GM23338 (cell line): ENCODE measurements around the gene HNF1A. TPM values are rescaled to one million over a fixed set of nuclear protein-coding genes. Genes with fewer than 3 reads are reported as not detected.

Experiments
- ATAC-seq: fragments of 200-7000 bp; cut with Tn5 transposase; 3 replicates; pipeline ENCODE4 v1.9.1; 2020
- DNase-seq: peaks from one replicate; pipeline ENCODE4 v3.0.0-alpha.2; 2015; ENCODE audit warnings: low spot score
- H2AFZ ChIP-seq: fragments of 200-600 bp; sonication (generic); 2 replicates; pipeline ENCODE4 v1.8.0; 2016; ENCODE audit warnings: antibody characterized with exemption, mild to moderate bottlenecking, moderate library complexity
- H3F3A ChIP-seq: fragments of 200-600 bp; sonication (generic); replicated peaks from 2 replicates; pipeline ENCODE4 v1.8.0; 2017; ENCODE audit warnings: antibody characterized with exemption, mixed run types, low read depth
- H3K27ac ChIP-seq: fragments of 200-600 bp; sonication (generic); 2 replicates; pipeline ENCODE4 v1.6.1; 2016; ENCODE audit warnings: low read depth
- H3K27me3 ChIP-seq: fragments of 200-600 bp; sonication (generic); 2 replicates; pipeline ENCODE4 v1.8.0; 2016; ENCODE audit warnings: mild to moderate bottlenecking, mixed run types, moderate library complexity; ENCODE audit not compliant: insufficient read depth
- H3K36me3 ChIP-seq: fragments of 200-600 bp; sonication (generic); 2 replicates; pipeline ENCODE4 v1.8.0; 2016; ENCODE audit warnings: mild to moderate bottlenecking; ENCODE audit not compliant: insufficient read depth
- H3K4me1 ChIP-seq: fragments of 200-600 bp; sonication (generic); 2 replicates; pipeline ENCODE4 v1.8.0; 2016; ENCODE audit warnings: mild to moderate bottlenecking, moderate library complexity; ENCODE audit not compliant: insufficient read depth
- H3K4me2 ChIP-seq: fragments of 200-600 bp; sonication (generic); 2 replicates; pipeline ENCODE4 v1.7.1; 2017; ENCODE audit warnings: mixed run types
- H3K4me3 ChIP-seq: fragments of 200-600 bp; sonication (generic); 2 replicates; pipeline ENCODE4 v1.6.1; 2016; ENCODE audit warnings: mixed run types
- H3K79me2 ChIP-seq: fragments of 200-600 bp; sonication (generic); replicated peaks from 2 replicates; pipeline ENCODE4 v1.8.0; 2017; ENCODE audit warnings: mild to moderate bottlenecking; ENCODE audit not compliant: insufficient read depth
- H3K9me2 ChIP-seq: fragments of 200-600 bp; sonication (generic); 2 replicates; pipeline ENCODE4 v1.8.0; 2017; ENCODE audit not compliant: insufficient read depth
- H4K20me1 ChIP-seq: fragments of 200-600 bp; sonication (generic); replicated peaks from 2 replicates; pipeline ENCODE4 v1.8.0; 2017; ENCODE audit warnings: mild to moderate bottlenecking; ENCODE audit not compliant: insufficient read depth
- H3K27ac Mint-ChIP-seq: 2 replicates; pipeline ENCODE4 v1.8.0; 2020; ENCODE audit warnings: inconsistent platforms, mild to moderate bottlenecking, moderate library complexity, mixed read lengths
- H3K27me3 Mint-ChIP-seq: 3 replicates; pipeline ENCODE4 v1.8.0; 2022; ENCODE audit warnings: low read depth, mild to moderate bottlenecking, moderate library complexity, mixed read lengths, inconsistent platforms; ENCODE audit not compliant: insufficient read depth, poor library complexity
- H3K36me3 Mint-ChIP-seq: 3 replicates; pipeline ENCODE4 v1.8.0; 2021; ENCODE audit warnings: low read depth, mild to moderate bottlenecking, inconsistent platforms, moderate library complexity, mixed read lengths
- H3K4me1 Mint-ChIP-seq: 3 replicates; pipeline ENCODE4 v1.8.0; 2020; ENCODE audit warnings: mild to moderate bottlenecking, inconsistent platforms, mixed read lengths
- H3K4me3 Mint-ChIP-seq: 3 replicates; pipeline ENCODE4 v1.8.0; 2021; ENCODE audit warnings: moderate library complexity, mild to moderate bottlenecking, inconsistent platforms, mixed read lengths
- H3K9me3 Mint-ChIP-seq: 3 replicates; pipeline ENCODE4 v1.8.0; 2020; ENCODE audit warnings: moderate library complexity, mild to moderate bottlenecking, inconsistent platforms, mixed read lengths
- EZH2 ChIP-seq: fragments of 200-600 bp; sonication (generic); IDR thresholded peaks from one replicate; pipeline ENCODE4 v1.8.0; 2017; ENCODE audit warnings: antibody characterized with exemption, mild to moderate bottlenecking, low read depth; ENCODE audit not compliant: unreplicated experiment
- NANOG ChIP-seq: IDR thresholded peaks from 2 replicates; pipeline ENCODE4 v1.6.1; 2016; ENCODE audit warnings: antibody characterized with exemption, borderline replicate concordance
- REST ChIP-seq: IDR thresholded peaks from one replicate; pipeline ENCODE4 v1.6.1; 2018; ENCODE audit warnings: antibody characterized with exemption; ENCODE audit not compliant: unreplicated experiment
- STAT1 ChIP-seq: IDR thresholded peaks from one replicate; pipeline ENCODE4 v1.6.1; 2016; ENCODE audit warnings: antibody characterized with exemption; ENCODE audit not compliant: unreplicated experiment
- ZNF114 ChIP-seq: fragments of 250-450 bp; sonication (Bioruptor Pico); IDR thresholded peaks from 2 replicates; pipeline ENCODE4 v1.5.0; 2020; ENCODE audit warnings: mild to moderate bottlenecking, moderate library complexity
- polyA plus RNA-seq: library from polyadenylated mRNA; unstranded; fragments of >200 nt; fragmentation: Nextera tagmentation; extraction: Ambion mirVana; gene quantifications from 2 replicates; pipeline ENCODE4 v1.2.1, GENCODE V29; 2016
- total RNA-seq: library from RNA; depleted of rRNA; stranded (reverse); fragments of >200 nt; shearing (Covaris generic); gene quantifications from 2 replicates; pipeline ENCODE4 v1.2.3, GENCODE V29; 2014
- TF ChIP-seq, protein P1 (sequence below): IDR thresholded peaks from 2 replicates; pipeline ENCODE4 v1.6.1; 2016; ENCODE audit warnings: antibody characterized with exemption
- TF ChIP-seq, protein P2 (sequence below): fragments of 250-450 bp; sonication (Bioruptor Pico); IDR thresholded peaks from 2 replicates; pipeline ENCODE4 v1.5.0; 2020; ENCODE audit warnings: mild to moderate bottlenecking, moderate library complexity

Gene HNF1A
- total and polyA plus RNA-seq, 2 experiments from 2014 or later, result 0.11 TPM; not detected in 1

- no peaks in the 10 kb centered on the region for H3F3A ChIP-seq
- H3K79me2 ChIP-seq, result no peaks in the 10 kb centered on the region
- H3K4me3 ChIP-seq, result no peak overlapping the region
- H4K20me1 ChIP-seq, result no peaks in the 10 kb centered on the region
- Mint-ChIP-seq H3K9me3 (no peaks in the 10 kb centered on the region; the same call in 2 of the 3 replicates), H3K4me1 (peaks cover 2% of the 10 kb centered on the region; the same call in 2 of the 3 replicates), H3K27me3 (peaks cover 6% of the 10 kb centered on the region), H3K4me3 (no peak overlapping the region; the same call in 2 of the 3 replicates), H3K27ac (no peak overlapping the region), H3K36me3 (peaks cover 14% of the 10 kb centered on the region)
- no peak overlapping the region for H3K27ac ChIP-seq
- H2AFZ ChIP-seq, result no peak overlapping the region
- H3K9me2 ChIP-seq, result no peaks in the 10 kb centered on the region
- no peak for ATAC-seq
- no peak for DNase-seq
- no peaks in the 10 kb centered on the region for H3K27me3 ChIP-seq
- peaks cover 4% of the 10 kb centered on the region; the same call in 1 of the 2 replicates for H3K4me1 ChIP-seq
- peaks cover 3% of the 10 kb centered on the region; the same call in 1 of the 2 replicates for H3K36me3 ChIP-seq
- H3K4me2 ChIP-seq, result no peak overlapping the region
- TF ChIP-seq EZH2 (no peak), NANOG (no peak), ZNF114 (CRISPR knock-in tag) (no peak), REST (no peak), STAT1 (no peak)
- TF ChIP-seq, protein P1, sequence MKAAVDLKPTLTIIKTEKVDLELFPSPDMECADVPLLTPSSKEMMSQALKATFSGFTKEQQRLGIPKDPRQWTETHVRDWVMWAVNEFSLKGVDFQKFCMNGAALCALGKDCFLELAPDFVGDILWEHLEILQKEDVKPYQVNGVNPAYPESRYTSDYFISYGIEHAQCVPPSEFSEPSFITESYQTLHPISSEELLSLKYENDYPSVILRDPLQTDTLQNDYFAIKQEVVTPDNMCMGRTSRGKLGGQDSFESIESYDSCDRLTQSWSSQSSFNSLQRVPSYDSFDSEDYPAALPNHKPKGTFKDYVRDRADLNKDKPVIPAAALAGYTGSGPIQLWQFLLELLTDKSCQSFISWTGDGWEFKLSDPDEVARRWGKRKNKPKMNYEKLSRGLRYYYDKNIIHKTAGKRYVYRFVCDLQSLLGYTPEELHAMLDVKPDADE, result no peak
- TF ChIP-seq, protein P2, sequence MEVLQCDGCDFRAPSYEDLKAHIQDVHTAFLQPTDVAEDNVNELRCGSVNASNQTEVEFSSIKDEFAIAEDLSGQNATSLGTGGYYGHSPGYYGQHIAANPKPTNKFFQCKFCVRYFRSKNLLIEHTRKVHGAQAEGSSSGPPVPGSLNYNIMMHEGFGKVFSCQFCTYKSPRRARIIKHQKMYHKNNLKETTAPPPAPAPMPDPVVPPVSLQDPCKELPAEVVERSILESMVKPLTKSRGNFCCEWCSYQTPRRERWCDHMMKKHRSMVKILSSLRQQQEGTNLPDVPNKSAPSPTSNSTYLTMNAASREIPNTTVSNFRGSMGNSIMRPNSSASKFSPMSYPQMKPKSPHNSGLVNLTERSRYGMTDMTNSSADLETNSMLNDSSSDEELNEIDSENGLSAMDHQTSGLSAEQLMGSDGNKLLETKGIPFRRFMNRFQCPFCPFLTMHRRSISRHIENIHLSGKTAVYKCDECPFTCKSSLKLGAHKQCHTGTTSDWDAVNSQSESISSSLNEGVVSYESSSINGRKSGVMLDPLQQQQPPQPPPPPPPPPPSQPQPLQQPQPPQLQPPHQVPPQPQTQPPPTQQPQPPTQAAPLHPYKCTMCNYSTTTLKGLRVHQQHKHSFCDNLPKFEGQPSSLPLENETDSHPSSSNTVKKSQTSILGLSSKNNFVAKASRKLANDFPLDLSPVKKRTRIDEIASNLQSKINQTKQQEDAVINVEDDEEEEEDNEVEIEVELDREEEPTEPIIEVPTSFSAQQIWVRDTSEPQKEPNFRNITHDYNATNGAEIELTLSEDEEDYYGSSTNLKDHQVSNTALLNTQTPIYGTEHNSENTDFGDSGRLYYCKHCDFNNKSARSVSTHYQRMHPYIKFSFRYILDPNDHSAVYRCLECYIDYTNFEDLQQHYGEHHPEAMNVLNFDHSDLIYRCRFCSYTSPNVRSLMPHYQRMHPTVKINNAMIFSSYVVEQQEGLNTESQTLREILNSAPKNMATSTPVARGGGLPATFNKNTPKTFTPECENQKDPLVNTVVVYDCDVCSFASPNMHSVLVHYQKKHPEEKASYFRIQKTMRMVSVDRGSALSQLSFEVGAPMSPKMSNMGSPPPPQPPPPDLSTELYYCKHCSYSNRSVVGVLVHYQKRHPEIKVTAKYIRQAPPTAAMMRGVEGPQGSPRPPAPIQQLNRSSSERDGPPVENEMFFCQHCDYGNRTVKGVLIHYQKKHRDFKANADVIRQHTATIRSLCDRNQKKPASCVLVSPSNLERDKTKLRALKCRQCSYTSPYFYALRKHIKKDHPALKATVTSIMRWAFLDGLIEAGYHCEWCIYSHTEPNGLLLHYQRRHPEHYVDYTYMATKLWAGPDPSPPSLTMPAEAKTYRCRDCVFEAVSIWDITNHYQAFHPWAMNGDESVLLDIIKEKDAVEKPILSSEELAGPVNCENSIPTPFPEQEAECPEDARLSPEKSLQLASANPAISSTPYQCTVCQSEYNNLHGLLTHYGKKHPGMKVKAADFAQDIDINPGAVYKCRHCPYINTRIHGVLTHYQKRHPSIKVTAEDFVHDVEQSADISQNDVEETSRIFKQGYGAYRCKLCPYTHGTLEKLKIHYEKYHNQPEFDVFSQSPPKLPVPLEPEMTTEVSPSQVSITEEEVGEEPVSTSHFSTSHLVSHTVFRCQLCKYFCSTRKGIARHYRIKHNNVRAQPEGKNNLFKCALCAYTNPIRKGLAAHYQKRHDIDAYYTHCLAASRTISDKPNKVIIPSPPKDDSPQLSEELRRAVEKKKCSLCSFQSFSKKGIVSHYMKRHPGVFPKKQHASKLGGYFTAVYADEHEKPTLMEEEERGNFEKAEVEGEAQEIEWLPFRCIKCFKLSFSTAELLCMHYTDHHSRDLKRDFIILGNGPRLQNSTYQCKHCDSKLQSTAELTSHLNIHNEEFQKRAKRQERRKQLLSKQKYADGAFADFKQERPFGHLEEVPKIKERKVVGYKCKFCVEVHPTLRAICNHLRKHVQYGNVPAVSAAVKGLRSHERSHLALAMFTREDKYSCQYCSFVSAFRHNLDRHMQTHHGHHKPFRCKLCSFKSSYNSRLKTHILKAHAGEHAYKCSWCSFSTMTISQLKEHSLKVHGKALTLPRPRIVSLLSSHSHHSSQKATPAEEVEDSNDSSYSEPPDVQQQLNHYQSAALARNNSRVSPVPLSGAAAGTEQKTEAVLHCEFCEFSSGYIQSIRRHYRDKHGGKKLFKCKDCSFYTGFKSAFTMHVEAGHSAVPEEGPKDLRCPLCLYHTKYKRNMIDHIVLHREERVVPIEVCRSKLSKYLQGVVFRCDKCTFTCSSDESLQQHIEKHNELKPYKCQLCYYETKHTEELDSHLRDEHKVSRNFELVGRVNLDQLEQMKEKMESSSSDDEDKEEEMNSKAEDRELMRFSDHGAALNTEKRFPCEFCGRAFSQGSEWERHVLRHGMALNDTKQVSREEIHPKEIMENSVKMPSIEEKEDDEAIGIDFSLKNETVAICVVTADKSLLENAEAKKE (CRISPR knock-in tag), result no peak
Measured at GRCh38 chr12:120998435-120998834, 20.1 kb downstream of the HNF1A start.
